IPS DF 4.7 (cell line): ENCODE results near the gene HOXA6.

Experiments used
- DNase-seq: peaks from one replicate; pipeline ENCODE4 v3.0.0-alpha.2; 2013; ENCODE audit warnings: low spot score; ENCODE audit errors: extremely low read depth

Gene HOXA6

DNA sequence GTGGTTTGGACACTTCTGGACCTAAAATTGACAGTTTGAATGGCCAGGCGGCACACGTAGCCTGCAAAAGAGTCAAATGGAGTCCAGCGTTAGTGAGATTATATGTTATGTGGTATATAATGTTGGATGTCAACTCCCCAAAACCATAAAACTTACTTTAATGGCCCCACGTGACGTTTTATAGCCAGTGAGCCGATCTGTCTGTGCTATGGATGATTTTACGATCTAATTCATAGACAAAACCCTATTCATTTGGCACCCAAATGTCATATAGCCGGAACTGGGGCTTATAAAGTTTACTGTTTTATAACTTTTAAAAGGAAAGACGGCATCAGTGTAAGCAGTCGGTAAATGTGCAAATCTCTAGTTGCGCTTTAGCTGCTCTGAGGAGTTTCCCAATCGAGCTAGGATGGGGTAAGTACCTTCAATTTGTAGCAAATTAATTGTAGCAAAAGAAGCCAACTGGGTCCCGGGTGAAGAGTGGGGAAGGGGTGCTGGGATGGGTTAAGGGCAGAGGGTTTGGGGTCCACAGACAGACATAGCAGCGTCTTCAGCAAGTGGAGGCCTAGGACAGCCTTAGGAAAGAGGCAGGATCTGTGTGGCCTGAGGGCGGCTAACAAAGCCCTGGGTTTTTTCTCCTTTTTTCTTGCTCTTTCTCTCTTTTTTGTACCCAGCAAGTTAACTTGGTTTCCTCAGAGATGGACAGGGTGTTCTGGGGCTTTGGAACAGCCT, 7.3 kb downstream of the HOXA6 start:
- no peak for DNase-seq

DNA sequence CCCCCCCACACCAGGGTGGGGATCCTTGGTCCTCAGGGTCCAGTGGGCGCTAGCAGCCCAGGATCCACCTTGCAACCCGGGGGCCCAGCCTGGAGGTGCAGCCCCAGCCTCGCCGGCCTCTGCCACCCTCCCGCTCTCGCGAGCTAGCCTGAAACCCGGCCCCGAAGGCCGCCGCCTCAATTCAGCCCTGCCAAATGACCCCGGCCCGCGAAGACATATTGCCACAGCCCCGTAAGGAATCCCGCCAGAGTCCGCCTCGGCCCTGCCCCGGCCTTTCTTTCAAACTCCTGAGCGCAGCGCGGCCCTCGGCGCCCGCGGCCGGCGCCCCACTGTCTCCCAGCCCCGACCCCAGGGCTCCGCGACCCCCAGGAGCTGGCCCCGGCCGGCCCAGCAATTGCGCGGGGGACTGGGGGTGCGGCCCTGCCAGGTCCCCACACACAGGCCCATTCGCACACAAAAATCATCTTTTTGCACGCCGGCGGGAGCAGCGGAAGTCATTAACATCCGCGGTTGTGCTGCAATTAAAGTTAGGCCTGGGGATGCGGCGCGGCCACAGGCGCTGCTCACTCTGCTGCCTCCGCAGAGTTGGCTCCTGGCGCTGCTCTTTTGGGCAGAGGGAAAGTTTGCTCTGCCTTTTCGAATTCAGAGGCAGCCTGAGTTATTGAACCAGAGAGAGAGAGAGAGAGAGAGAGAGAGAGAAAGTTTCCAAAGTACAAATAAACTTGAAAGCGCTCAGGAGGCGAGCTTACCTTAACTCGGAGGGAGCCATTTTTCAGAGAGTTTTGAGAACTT, 8.0 kb downstream of the HOXA6 start:
- no peak for DNase-seq

DNA sequence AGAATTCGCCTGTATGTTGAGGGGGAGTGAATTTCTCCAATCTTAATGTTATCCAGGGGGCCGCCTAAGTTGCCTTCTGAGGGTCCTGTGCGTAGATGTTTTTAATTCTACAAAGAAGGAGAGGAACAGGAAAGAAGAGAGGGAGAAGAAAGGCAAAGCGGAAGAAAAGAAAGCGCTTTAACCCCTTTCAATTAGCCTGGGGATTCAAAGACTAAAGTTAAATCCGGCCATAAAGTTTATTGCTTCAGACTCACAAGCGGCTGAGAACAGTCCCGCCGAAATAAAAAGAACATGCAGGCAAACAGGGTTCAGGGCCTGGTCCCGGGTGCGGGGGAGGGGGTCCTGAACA, 8.6 kb downstream of the HOXA6 start:
- DNase-seq, result no peak

DNA sequence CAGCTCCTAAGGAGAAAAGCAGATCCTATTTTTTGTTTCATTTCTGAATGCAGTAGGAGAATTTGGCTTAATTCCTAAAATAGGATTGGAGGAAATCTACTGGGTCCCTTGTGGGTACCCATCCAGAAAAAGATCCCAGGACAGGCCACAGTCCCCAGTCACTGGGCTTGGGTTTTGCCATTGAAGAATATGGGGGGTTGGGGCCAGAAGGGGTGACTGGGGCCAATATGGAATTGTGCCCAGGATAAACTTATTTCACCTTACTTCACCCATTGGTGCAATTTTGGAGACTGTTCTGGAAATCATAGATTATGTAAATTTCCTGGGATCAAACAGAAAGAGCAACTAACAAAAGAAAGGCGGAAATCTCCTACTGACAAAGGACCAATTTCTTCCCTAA, 9.1 kb downstream of the HOXA6 start:
- DNase-seq, result no peak

DNA sequence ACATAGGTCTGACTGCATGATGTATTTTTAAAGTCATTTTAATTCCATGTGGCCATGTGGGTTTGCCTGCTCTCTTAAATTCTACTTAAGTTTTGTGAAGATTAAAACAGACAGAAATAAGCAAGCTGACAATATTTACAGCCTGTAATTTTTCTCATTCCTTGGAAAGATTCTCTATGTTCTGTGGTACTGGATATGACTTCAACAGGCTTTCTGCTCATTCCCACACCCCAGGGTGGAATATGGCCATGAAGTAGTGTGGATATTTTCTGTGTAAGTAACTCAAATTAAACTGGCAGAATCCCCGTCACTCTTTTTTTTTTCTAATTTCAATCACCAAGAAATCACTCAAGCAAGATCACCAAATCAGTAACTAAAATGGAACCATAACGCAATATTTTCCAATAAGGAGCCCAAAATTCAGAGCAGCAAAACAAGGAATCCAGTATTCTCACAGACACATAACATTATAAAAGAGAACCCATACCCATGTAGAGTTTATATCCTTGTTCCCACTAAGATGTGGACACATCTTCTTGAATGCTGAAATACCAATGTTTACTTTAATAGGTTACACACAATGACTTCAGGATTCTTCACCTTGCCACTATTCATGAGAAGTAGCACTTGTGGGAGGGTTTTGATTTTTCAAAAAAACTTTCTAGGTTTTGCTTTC, 9.8 kb downstream of the HOXA6 start:
- no peak for DNase-seq

DNA sequence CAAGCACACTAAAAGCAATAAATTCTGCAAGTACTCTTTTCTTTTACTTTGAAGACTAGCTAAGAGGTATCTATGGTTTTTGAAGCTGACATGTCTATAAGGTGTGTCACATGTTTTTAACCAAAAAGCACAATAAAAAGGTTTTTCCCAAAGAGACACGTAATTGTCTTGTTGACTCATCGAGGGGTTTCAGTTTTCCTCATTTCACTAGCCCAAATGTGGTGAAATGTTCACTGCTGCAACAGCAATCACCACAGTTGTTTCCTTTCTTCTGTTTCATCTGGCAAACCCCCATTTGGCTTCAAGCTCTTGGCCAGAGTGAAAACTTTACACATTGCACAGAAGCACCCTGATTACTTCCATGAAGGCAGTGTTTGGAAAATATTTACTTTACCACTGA, 13.2 kb downstream of the HOXA6 start:
- DNase-seq, result no peak

DNA sequence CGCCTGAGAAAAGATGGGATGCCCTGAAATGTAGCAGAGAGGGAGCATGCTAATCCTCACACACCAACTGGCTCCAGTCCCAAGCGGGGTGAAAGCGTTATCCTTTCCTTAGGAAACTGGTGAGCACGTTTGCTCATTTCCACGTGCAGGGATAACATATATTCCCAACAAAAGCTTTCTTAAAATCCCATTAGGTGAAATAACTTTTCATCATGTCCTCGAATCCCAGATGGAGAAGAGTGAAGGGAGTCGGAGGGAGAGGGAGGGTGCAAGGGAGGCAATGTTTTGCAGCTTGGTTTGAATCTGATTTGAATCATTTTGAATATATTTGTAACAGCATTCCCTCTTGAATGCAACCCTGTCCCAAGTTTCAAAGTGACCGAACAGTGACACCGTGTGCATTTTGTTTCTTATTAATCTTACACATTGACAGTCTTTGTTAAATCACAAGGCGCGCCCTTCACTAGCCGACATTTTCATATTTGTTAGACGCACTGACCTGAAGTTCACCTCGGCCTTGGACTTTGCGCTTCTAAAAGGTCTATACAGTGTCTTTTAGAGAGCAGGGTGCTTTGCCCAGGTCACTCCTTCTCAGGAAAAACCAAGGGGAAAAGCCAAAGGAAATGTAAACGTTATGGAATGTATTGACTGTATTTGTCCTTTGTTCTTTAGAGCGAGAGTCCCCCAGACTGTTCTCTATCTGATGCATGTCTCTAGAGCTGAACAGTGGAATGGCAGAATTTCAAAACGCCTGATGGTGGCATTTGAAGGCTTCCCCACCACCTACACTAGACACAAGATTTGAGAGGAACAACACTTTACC, 14.0 kb downstream of the HOXA6 start:
- DNase-seq, result no peak

DNA sequence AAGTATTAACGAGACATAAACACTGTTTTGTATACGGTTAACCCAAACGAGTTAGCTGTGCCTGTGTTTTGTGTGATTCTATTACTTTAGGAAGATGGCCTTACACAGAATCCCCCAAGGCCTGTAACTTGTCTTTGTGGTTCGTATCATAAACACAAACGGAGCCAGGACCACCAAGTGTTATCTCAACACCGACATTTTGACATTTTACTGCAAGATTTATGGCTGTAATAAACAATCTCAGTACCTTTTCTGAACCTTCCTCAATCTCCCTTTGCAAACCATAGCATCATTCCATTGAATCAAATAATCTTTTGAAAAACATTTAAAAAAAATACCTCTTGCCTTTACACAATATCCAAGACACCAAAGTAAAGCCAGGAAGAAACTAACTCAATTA, 14.6 kb downstream of the HOXA6 start:
- no peak for DNase-seq

DNA sequence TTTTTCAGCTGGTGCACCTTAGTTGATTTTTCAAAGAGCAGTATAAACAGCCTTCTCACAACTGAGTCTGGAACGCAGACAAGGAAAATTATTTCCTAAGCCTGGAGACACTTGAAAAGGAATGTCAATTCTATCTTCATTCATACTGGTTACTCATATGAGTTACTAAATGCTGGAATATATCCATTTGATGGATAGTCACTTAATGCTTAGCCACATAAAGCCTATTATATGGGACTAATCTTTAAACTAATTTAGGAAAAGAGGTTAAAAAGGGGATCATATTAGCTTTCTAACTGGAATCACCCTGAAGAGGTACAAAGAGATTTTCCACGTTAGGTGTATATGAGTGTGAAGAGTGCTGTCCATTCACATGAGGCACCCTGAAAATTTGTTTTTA, 15.4 kb downstream of the HOXA6 start:
- DNase-seq, result no peak

DNA sequence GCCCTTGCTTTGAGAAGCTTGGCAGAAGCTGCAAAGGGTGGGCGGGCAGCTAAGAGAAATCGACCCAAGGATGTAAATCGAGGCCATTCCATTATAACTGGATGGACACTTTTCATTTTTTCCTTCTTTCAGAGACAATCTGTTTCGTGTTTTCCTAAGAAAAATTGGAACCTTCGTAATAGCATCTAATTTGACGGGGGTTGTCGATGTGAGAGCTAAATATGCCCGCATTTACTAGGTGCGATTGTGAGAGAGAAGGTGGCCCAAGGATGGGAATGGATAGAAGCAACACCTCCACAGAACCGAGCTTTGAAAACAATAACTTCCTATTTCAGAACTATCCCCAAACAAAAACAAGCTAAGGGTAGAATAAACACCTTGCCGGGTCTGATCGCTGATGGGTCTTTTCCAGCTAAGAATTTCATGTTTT, 16.2 kb downstream of the HOXA6 start:
- DNase-seq, result no peak

DNA sequence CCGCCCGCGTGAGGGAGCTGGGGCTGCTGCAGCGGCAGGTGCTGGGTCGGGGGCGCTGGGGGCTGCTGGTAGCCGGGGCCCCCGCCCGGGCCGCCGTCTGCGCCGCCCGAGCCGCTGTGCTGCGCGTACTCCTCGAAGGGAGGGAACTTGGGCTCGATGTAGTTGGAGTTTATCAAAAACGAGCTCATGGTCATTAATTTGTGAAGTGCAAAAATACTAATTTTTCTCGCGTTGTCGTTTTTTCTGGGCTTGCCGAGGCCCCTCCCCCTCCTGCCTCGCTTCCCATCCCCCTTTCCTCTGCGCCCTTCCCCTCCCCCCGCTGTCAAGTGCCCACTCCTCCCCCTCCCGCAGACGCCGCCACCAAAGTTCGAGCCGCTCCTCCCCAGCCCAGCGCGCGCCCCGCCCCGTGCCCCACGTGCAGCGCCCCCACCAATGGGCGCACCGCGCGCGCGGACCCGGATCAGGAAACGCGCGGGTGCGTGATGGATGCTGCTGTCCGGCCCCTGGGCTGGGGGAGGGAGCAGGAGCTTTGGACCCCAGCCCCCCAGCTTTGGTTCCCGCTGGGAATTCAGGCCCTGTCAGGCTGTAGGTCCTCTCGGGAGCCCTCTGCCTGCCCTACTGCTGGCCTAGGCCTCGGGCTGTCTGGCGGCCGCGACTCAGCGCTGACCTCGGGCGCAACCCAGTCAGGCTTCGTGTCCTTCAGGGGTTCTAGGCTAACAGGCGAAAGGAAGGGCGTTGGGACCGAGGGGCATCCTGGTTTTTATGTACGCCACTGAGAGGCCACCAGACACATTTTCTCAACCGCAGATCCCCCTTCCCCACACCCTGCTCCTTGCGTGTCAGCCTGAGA, 16.8 kb downstream of the HOXA6 start, which contains the start of gene HOXA4:
HOXA4 (minus strand) TSS at position 218 of the 850 bp plus-strand sequence; CDS start at position 194, 24 bp downstream.
- DNase-seq, result no peak

DNA sequence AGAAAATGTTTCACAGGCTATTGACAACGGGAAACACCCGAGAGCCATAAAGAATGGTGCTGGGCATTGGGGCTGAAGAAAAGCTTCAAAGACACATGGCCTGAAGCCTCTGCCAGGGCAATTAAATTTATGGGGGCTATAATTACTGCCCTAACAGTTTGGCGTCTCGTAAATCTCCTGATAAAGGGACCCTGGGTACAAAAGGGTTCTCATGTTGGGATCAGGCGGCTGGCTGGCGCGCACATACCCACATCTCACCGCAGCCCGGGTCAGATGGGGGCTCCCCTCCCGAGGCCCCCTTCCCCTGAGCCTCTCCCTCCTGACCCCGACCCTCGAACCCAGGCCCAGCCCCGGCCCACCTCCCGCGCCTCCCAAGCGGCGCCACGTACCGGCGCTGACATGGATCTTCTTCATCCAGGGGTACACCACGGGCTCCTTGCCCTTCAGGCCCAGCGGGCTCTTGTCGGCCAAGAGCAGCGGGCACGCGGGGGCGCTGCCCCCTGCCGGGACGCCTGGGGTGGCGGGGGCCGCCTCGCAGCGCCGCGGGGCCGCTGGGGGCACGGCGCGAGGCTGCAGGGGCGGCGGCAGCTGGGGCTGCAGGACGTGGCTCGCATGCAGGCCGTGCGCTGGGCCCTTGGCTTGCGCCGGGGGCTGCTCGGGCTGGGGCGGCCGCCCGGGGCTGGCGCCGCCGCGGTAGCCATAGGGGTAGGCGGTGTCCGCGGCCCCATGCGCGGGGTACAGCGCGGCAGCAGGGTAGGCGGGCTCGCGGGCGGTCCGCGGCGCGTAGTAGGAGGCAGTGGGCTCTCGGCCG, 17.6 kb downstream of the HOXA6 start:
- no peak for DNase-seq

DNA sequence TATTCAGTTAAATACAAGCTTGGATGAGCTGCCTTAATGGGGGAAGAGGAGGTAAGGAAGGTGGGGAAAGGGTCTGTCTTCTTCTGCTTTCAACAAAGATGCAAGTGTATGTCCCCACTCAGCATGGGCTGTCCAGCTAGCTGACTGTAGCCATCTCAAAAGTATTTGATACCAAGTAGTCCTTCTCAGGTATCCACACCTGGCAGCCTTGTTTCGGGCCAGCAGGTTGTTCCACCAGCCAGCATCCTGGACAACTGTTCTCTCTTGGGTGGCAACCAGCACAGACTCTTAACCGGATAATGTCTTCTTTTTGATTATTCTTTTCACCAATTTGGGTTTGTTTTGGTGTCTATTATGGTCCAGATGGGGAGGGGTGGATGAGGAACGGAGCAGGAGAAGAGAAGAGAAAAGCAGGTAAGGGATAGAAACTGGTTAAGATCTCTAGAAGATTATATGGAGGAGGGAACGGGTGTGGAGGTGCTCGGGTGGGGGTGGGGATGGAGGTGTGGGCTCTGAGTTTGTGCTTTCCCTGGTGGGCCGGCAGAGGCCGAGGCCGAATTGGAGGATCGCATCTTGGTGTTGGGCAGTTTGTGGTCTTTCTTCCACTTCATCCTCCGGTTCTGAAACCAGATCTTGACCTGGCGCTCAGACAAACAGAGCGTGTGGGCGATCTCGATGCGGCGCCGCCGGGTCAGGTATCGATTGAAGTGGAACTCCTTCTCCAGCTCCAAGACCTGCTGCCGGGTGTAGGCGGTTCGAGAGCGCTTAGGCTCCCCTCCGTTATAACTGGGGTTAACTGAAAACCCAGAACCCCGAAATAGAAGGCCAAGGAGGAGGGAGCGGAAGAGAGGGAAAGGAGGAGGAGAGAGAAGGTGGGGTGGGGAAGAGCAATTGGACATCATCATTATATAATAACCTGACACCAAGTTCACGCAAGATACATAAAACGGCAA, 18.5 kb downstream of the HOXA6 start:
- DNase-seq, result no peak

DNA sequence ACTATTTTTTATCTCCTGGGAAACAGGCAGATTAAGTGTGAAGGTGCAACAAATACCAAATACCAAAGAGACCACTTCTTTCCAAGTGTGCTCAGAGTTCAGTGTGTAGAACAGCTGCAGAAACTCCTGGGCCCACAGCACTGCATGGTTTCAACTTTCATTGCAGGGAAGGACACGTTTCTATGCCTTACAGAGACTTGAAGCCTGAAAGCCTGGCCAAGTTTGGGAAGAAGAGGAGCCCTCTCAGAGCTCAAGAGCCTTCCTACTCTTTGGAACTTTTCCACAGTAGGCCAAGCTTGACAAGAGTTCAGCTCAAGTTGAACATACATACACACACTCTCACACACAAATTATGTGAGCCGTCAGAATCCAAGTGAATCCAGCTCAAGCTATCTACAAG, 19.5 kb downstream of the HOXA6 start:
- DNase-seq, result no peak

DNA sequence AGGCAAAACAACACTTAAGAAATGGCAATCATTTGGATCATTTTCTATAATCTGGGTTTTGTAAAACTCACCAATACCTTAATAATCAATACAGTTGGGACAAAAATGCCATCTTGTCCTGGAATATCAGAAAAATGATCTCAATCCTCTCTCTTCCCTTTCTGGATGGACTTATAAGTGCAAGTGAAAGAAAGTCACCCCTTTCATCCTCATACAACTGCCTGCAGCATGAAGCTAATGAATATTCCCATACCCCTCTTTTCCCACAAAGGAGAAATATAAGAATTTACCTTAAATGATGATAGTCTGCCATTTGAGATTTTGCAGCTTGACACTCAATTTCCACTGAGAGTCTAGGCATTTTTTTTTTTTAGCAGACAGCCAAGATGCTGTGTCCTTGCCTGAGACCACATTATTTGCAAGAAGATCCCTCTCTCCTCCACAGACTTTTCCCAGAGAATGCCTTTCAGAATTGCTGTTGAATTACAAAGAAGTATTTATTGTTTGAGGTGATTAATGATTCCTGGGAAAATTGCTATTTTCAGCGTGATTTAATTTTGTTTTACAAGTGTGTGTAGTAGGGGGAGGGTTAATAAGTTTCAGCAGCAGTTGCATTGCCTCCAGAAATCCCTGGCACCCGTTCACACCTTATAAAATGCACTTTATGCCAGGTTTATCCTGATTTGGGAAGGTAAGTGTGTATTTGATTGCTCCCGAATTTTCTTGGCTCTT, 20.8 kb downstream of the HOXA6 start:
- DNase-seq, result no peak

DNA sequence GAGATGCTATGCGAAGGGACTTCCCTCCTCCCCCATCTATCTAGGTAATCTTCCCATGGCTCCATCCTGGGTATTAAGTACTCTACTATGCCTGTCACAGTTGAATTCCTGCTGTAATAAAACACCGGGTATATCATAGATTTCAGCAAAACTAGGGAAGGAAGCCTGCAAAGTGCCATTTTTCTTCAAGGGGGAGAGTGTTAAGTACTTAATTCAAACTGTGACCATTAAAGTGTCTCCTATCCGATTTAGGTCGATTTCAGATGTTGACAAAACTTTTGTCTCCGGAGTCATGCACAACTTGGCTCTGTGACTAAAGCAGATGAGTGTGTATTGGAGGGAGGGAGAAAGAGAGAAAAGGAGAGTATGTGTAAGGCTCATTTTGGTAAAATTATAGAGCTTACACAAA, 21.6 kb downstream of the HOXA6 start:
- DNase-seq, result no peak

DNA sequence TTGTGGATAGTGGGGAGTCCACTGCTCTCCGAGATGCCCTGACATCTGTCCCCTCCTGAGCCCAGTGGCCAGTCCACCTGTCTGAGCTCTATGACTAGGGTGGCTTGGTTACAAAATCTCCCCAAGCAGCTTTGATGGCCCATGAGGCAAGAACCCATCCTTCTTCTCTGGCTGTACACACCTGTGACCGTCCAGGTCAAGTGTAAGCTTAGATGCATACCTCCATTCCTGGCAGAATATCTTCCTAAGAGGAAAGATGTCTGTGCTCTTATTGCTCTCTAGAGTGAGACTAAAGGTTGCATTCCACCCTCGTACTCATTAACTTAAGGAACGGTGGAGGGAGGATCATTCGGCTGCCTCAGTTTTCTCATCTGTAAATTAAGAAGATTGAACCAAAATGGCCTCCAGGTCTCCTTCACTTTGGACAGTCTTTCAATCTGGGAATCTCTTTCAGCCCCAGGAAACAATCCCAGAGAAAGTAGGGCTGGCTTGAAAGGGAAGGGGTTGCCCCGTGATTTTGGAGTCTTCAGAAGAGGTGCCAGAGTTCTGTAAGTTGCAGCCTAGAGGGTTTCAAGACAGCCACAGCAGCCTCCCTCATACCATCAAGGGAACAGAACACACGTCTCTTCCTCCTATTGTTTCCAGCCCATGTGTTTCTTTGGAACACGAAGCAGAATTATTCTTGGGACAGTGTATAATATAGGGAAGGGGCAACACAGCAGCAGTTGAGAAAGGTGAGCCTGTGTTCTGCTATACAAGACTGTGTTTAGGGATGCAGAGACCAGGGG, 22.5 kb downstream of the HOXA6 start:
- no peak for DNase-seq
